ENCODE results near the gene PLK1. TPM values are rescaled to one million over a fixed set of nuclear protein-coding genes. Genes with fewer than 3 reads are reported as not detected.

Gene PLK1
- total and polyA plus RNA-seq, 2 of the 13 experiments (the other 11 are each of a cell fraction or from before 2014, with no cell fraction given): 71.5 to 76.3 TPM

DNA sequence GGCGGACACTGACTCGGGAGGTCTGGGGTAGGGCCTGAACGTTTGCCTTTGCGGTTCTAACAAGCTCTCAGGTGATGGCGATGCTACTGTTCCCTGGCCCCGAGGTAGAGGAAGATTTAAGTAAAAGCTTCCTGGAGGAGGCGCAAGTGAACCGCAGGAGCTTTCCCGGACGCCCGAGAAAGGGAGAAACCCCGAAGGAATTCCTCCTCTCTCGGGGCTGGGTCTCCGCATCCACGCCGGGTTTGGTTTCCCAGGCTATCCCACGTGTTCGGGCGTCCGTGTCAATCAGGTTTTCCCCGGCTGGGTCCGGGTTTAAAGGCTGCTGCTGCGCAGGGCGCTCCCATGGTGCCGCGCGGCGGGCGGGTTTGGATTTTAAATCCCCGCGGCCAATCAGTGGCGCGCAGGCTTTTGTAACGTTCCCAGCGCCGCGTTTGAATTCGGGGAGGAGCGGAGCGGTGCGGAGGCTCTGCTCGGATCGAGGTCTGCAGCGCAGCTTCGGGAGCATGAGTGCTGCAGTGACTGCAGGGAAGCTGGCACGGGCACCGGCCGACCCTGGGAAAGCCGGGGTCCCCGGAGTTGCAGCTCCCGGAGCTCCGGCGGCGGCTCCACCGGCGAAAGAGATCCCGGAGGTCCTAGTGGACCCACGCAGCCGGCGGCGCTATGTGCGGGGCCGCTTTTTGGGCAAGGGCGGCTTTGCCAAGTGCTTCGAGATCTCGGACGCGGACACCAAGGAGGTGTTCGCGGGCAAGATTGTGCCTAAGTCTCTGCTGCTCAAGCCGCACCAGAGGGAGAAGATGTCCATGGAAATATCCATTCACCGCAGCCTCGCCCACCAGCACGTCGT lies at the start of gene PLK1 (continued):
- TF ChIP-seq ZNF761 (CRISPR knock-in tag; conservative IDR thresholded peaks at IDR 0.05) (peak; percentile 69), GFI1 (CRISPR knock-in tag; IDR thresholded peaks at IDR 0.05; ENCODE audit: borderline replicate concordance) (peak; percentile 79; the same call in 1 of the 2 replicates), HOXA7 (CRISPR knock-in tag; IDR thresholded peaks at IDR 0.05) (peak; percentile 100), NRL (CRISPR knock-in tag; IDR thresholded peaks at IDR 0.05; ENCODE audit: borderline replicate concordance) (peak; percentile 97), CCAR2 (optimal IDR thresholded peaks at IDR 0.05; ENCODE audit: low read depth, low read length) (no peak), NFATC3 (CRISPR knock-in tag; IDR thresholded peaks at IDR 0.05) (peak; percentile 50; the same call in 1 of the 2 replicates), KDM2A (CRISPR knock-in tag; IDR thresholded peaks at IDR 0.05; ENCODE audit: borderline replicate concordance, low read depth) (peak; percentile 99), XBP1 (CRISPR knock-in tag; IDR thresholded peaks at IDR 0.05) (no peak), ZNF891 (CRISPR knock-in tag; IDR thresholded peaks at IDR 0.05) (peak; percentile 67; the same call in 1 of the 2 replicates), PRDM15 (CRISPR knock-in tag; IDR thresholded peaks at IDR 0.05) (peak; percentile 64; the same call in 1 of the 2 replicates), PHB2 (IDR thresholded peaks at IDR 0.05; ENCODE audit: partially characterized antibody) (no peak), ZNF549 (CRISPR knock-in tag; IDR thresholded peaks at IDR 0.05) (no peak), ARID2 (CRISPR knock-in tag; IDR thresholded peaks at IDR 0.05; ENCODE audit: borderline replicate concordance) (peak; percentile 100), RBFOX2 (IDR thresholded peaks at IDR 0.05; ENCODE audit: low read depth, low read length) (peak; percentile 94), ZNF280B (CRISPR knock-in tag; IDR thresholded peaks at IDR 0.05; ENCODE audit: borderline replicate concordance) (peak; percentile 68), SPEN (CRISPR knock-in tag; IDR thresholded peaks at IDR 0.05; ENCODE audit: low read depth) (peak; percentile 82), ZNF333 (CRISPR knock-in tag; IDR thresholded peaks at IDR 0.05; ENCODE audit: borderline replicate concordance) (no peak; the same call in 1 of the 2 replicates), RAD21 (CRISPR knock-in tag; IDR thresholded peaks at IDR 0.05) (no peak; the same call in none of the 2 replicates)
- TF ChIP-seq, protein P1, sequence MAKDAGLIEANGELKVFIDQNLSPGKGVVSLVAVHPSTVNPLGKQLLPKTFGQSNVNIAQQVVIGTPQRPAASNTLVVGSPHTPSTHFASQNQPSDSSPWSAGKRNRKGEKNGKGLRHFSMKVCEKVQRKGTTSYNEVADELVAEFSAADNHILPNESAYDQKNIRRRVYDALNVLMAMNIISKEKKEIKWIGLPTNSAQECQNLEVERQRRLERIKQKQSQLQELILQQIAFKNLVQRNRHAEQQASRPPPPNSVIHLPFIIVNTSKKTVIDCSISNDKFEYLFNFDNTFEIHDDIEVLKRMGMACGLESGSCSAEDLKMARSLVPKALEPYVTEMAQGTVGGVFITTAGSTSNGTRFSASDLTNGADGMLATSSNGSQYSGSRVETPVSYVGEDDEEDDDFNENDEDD (CRISPR knock-in tag; IDR thresholded peaks at IDR 0.05; ENCODE audit: borderline replicate concordance): peak; percentile 100
- TF ChIP-seq, protein P2, sequence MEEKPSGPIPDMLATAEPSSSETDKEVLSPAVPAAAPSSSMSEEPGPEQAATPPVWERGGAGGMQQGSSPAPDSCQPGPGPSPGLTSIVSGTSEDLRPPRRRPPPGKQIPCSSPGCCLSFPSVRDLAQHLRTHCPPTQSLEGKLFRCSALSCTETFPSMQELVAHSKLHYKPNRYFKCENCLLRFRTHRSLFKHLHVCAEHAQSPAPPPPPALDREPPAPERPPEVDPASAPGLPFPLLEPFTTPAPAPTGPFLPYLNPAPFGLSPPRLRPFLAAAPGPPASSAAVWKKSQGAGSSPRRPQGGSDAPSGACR (CRISPR knock-in tag; IDR thresholded peaks at IDR 0.05): no peak
- TF ChIP-seq, protein P3, sequence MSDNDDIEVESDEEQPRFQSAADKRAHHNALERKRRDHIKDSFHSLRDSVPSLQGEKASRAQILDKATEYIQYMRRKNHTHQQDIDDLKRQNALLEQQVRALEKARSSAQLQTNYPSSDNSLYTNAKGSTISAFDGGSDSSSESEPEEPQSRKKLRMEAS (IDR thresholded peaks at IDR 0.05): peak; percentile 98

Data from HepG2 (cell line).